ENCODE data around the gene MORC2.

MORC2 gene

DNA sequence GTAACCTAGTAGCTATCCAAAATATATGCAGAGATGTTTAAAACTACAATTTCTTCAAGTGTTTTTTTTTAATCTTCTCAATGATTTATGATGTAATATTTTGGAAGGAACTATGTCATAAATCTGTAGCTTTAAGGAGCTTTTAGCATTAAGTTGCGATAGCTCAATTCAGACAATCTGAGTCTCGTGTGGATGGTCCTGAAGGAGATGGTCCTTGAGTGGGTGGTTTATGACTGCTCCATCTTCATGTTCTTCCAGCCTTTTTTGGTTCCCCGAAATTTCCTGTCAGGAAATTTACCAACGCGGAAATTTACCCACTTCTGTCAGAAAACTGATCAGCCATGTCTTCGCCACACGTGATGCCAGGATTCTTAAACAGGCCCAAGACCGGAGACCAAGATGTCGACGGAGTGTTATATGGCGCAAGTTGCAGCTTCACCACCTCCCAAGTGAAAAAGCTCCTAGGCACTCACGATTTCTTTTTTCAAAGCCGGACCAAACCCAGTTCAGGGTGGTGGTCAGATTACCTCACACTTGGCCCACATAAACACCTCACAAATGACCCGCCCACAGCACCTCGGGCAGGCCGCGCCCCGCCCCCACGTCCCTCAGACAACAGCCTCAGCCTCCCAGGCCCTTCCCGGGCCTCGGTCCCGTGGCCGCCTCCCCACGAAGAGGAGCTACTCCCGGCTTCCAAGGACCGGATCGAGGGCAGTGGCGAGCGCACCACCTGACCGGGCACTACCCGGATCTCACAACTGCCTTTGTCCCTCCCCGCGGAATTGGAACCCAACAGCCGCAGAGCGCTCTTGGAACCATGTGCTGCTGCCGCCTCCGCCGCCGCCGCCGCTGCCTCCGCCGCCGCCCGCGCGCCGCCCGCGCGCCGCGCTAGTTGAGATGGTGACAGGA is at the start of gene MORC2:
TSS of gene MORC2 (minus strand) at position 760 of the 909 bp plus-strand sequence. CDS start 885 bp downstream, outside the sequence.
- DNase-seq (ENCODE audit: low read depth) = peak; percentile 65

DNA sequence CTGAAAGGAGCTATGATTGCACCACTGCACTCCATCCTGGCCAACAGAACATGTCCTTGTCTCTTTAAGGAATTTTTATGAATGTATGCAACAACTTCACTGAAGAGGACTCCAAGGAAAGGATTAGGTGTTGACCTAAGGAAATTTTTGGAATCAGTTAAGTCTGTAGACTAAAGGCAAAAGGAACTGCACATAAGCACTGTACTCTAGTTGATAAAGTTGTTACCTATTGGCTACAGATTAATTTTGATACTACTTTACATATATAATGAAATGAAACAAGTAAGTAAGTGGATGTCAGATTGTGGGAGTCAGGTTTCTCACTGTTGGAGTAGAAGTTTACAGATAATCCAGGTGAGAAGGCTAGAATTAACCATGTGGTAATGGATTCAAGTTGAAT is 37.0 kb upstream of the MORC2 start:
- DNase-seq (ENCODE audit: low read depth) = no peak

DNA sequence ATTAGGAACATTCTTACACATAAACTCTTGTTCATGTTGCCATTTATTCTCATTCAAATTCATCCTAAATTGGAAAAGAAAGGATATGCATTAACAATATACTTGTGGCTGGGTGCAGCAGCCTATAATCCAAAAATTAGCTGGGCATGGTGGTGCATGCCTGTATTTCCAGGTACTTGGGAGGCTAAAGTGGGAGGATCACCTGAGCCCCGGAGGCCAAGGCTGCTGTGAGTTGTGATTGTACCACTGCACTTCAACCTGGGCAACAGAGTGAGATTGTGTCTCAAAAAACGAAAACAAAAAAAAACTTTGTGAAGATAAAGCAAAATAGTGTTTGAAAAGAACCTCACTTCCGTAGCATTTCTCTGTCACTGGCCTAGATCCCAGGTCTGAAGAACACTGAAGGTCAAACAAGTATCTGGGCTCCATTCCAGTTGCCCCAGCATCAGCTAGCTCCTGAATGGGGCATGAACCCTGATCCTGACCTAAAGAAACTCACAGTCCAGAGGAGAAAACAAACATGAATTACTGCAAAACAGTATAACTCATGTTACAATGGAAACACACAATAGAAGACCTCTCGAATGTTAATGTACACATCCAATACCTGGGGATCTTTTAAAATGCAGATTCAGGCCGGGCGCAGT is 32.7 kb upstream of the MORC2 start:
- no peak for DNase-seq (ENCODE audit: low read depth)

DNA sequence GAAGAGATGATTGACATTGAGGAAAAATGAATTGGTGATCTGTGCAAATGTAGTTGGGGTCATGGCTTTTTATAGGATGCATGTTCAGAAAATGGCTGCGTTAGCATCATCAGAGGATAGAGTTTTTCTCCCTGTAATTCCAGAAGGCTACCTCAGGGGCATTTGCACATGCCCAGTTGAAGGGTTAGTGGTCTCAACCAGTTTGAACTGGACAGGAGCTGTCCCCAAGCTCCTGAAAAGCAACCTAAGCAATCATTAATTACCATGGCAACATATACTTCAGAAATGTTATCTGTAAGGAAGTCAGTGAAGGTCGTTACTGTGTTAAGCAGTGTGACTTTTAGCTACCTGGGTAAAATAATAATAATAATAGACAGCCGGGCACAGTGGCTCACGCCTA is 29.8 kb upstream of the MORC2 start:
- DNase-seq (ENCODE audit: low read depth) = peak; percentile 1

DNA sequence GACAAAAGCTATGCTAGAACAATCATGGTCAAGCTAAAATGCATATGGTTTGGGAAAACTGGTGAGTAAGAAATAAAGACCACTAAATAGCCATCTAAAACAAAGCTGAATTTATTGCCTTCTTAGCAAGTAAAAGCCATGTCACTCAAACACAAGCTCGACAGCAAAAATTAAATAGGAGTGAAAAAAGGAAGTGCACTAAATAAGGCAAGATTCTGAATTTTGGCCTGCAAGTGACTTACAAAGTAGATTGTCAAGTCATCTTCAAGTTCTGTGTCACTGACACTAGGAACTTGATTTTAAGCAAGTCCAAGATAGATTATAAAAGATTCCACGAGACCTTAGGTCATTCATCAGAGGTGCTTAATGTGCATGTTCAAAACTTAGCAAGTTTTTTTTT is 27.9 kb upstream of the MORC2 start:
- DNase-seq (ENCODE audit: low read depth) = no peak

DNA sequence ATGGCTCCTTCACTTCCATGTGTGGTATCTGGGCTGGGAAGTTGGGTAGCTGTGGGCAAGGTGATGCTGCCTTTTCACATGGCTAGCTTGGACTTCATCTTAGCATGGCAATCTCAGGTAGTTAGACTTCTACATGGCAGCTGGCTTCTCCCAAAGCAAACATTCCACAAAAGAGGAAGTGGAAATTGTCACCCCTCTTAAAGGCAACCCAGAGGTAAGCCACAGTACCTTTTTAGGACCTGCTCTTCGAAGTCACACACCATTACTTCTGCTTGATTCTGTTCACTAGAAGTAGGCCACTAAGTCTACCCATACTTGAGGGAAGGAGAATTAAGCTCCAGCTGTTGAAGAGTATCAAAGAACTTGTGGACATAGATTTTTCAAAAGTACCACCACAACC is 26.4 kb upstream of the MORC2 start:
- no peak for DNase-seq (ENCODE audit: low read depth)

DNA sequence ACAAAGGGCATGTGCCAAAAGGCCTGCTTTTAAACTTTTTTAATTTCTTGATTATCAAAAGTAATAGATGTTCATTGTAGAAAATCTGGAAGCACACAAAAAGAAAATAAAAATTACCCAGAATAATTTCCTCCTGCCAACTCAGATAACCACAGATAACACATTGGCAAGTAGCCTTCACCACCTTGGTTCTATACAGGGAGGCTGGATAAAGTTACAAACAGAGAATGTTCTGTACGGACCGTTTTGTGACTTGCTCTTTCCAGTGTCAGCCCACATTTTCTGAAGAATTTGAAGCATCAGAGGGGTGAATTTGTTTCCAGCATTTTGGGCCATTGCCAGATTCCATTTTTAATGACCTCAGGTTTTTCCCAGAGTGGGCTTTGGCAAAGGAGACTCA is 24.0 kb upstream of the MORC2 start:
- DNase-seq (ENCODE audit: low read depth) = no peak

DNA sequence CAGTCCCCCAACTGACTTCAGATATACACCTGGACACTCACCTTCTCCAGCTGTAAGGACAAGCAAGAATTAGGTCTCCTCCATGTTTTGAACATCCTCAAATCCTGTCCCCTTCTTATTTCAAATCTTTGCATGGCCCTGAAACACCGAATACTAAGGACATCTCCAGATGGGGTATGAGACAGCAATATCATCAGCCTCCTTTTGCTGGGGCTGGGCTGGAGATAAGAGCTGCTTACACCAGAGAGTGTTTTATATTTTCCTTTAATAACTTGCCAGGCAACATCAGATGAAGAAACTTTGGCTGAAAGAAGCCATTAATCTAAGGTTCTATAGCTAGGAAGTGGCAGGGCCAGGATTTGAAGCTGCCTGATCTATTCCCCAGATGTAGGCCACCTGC is 22.1 kb upstream of the MORC2 start:
- DNase-seq (ENCODE audit: low read depth) = no peak

DNA sequence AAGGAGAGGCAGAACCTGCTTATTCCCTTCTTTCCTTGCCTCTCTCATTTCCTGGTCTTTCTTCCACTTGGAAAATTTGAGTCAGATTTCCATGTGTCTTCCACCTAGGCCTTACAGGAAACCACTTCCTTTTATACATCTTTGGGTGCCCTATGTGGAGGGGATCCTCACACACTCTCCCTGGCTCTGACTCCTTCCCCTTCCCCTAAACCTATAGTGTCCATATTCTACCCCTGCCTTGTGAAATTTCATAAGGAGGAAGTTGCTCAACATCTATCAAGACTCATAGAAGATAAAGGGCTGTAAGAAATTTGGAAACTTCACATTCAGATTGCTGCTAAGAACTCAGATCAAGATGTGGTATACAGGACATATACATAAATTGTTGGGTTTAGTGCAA is 20.9 kb upstream of the MORC2 start:
- DNase-seq (ENCODE audit: low read depth) = no peak

DNA sequence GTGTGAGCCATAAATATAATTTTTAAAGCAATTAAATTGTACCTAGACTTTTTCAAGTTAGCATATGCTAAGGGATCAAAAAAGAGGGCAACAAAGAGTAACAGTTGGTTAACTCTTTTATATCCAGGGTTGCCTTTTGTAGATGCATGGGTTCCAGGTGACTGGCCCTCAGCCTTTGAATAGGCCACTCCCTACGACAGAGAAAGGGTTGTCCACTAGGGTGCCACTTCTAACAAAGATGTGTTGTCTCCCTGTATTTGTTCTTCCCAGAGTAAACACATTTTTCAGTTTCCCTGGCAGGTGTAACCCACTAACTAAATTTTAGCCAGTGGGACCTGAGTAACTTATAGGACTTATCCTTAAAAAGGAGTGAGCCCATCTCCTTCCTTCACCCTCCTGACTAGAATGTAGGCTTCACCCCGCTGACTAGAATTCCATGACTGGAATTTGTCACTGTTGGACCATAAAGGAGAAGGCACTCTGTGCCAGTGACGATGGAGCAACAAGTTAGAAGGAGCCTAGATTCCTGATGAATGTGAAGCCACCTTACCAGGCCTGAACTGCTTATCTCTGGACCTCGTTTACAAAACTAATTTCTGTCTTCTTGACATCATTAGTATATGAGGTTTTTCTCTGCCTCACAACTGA is 17.1 kb upstream of the MORC2 start:
- no peak for DNase-seq (ENCODE audit: low read depth)

DNA sequence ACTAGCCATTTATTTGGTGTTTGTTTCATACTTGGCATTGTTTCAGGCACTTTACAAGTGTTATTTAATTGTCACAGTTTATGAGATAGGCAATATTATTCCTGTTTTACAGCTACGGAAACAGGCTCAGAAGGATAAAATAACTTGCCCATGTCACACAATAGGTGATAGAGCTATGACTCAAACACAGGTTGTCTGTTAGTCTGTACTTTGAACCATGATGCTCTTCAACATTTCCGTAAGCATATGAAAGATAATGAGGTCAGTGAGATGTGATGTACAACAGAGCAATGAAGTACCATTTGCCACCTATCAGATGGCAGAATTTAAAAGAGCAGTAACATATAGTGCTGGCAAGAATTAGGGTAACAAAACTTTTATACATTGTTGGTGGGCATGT is 15.7 kb upstream of the MORC2 start:
- DNase-seq (ENCODE audit: low read depth) = no peak

DNA sequence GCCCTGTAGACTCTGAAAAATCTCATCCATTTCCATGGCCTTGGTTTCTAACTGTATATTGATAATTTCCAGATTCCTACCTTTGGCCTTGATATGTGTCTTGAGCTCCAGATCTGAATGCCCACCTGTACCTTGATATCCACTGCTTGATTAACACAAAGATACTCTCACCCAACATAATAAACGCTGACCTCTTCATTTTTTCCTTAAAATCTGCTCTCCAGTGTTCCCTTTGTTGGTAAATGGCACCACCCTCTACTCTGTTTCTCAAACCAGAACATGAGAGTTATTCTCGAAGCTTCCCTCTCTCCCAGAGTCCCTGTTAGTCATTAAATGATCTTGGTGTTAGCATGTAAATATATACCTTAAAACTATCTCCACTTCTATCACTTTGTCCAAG is 13.9 kb upstream of the MORC2 start:
- DNase-seq (ENCODE audit: low read depth) = no peak

DNA sequence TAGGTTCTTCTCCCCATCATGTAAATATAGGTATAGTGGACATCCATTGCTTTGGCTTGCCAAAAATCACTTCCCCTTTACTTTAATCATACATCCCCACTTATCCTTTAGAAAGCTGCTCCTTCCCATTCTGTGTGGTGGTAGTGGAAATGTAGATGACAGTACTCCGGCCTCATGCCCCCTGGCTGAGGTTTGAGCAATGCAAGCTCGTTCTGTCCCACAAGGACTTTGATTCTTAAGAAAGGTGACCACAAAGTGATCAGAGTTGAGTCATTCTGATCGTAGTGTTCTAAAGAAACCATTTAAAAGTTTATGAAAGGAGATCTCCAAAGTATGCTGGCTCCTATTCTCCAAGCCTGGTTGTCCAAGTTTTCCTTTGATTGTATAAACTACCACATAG is 11.4 kb upstream of the MORC2 start:
- DNase-seq (ENCODE audit: low read depth) = no peak

DNA sequence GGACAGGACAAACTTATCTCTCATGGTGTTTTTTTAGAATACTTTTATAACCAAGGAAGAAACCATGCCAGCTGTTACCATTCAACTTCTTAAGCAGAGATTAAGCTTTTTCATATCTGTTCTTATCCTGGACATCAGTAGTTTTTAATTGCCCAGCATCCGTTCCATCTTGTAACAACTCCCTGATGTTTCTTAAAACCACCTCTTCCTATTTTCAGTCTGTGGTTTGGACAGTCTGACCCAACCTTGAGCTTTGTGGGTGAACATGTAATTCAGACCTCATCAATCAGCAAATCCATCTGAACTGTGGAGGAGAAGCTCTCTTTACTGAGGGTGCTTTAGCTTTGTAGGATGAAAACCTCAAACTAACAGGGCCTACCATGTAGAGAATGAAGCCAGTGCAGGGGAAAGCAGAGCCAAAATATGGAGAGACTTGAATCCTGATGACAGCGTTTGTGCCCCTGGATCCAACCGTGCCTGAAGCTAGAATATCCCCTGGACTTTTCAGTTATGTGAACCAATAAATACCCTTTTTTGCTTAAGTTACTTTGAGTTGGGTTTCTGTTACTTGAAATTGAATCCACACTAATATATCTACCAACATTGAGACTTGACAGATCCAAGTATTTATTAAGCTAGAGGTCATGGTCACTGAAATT is 9.9 kb upstream of the MORC2 start:
- DNase-seq (ENCODE audit: low read depth) = no peak

DNA sequence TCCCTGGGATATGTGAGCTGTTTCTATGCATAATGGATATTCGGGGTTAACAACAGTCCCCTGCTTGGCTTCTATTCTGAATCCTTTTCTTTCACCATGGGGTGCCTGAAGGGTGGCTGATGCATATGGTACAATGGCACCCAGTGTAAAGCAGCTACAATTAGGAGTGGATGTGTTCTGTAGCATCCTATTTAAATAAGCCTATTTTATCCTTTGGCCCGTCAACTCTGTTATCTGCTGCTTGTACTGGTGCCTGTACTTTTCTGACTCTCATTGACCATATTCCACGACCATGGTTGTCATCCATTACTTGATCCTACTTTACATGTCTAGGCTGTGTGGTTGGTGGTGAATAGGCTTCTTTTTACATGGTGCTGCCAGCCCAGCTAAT is 1.8 kb upstream of the MORC2 start:
- DNase-seq (ENCODE audit: low read depth) = no peak

DNA sequence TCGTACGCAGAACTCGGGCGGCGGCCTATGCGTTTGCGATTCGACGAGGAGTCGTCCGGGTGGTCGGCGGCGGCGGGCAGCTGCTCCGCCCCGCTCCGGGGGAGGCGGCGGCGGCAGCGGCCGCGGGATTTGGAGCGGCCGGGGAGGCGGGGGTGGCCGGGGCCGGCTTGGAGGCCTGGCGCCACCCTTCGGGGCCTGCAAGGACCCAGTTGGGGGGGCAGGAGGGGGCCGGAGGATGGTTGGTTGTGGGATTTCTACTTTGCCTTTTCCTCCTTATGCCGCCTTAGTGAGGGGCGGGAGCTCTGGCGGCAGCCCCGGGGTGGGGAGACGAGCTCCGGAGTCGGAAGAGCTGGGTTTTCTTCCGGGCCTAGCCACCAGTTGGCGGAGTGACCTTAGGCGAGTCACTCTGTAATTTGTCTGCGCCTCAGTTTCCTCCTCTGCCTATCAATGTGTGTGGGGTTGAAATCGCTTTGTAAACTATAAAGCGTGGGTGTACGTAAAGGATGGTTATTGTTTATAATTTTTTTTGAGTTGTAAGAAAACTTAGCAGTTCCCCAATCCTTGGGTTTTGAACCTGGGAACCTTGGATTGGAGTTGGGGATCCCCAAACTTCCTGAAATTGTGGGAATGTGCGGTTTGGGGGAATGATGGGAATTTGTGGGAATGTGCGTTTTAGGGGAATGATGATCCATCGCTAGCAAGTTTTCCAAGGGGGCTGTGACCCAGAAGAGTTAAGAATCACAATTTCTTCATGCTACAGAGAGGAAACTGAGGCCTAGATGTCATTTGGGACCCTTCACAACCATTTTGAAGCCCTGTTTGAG is 1.2 kb upstream of the MORC2 start:
- DNase-seq (ENCODE audit: low read depth) = peak; percentile 54

DNA sequence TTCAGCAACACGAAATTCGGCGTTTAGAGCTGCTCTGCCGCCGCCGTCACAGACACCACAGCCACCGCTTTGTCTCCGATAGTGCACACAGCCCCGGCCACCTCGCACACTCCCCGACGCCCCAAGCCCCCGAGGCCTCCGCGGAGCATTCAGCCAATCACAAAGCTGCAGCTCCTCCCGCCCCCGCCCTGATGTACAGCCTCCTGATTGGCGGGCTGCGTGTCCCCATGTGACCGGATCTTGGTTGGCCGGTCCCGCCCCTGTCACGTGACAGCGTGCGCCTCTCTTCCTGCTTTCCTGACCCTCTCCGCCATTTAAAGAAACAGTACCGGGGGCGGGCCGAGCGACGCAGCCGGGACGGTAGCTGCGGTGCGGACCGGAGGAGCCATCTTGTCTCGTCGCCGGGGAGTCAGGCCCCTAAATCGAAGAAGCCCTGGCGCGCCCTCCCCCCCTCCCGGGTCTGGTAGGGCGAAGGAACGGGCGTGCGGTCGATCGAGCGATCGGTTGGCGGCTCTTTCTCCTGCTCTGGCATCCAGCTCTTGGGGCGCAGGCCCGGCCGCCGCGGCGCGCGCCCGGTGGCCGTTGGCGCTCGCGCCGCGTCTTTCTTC is 454 bp upstream of the MORC2 start, which contains the start of gene TUG1:
TSS of gene TUG1 (plus strand) at position 342 of the 608 bp plus-strand sequence.
- DNase-seq (ENCODE audit: low read depth) = peak; percentile 99

DNA sequence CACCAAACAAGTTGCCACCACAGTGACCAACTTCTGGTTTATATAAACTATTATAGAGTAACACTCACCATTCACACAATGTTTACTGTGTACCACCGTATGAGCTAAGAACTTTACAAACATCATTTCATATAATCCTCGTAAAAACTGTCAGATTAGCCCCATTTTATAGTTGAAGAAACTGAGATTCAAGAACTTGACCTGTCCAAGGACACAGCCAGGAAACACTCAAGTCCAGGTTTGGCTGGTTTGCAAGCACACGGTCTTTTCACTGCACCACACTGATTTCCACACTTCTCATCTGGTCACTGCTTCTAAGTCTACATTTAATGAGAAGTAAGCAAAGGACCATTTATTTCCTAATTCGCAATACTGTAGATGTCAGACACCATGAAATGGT is 3.7 kb downstream of the MORC2 start:
- DNase-seq (ENCODE audit: low read depth) = no peak

DNA sequence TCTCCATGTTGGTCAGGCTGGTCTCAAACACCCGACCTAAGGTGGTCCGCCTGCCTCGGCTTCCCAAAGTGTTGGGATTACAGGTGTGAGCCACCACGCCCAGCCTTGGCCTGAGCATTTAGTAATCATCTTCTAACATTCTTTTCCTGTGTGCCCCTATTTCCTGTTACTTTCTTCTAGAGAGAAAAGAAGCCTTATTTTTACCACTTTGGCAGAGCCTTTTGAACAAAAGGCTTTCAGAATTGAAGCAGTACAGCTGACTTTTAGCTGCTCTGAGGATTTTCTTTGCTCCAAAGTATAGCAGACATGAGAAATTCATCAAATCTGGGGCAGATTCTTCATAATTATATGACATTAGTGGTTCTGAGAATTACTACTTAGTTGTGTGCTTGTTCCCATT is 13.4 kb downstream of the MORC2 start:
- no peak for DNase-seq (ENCODE audit: low read depth)

DNA sequence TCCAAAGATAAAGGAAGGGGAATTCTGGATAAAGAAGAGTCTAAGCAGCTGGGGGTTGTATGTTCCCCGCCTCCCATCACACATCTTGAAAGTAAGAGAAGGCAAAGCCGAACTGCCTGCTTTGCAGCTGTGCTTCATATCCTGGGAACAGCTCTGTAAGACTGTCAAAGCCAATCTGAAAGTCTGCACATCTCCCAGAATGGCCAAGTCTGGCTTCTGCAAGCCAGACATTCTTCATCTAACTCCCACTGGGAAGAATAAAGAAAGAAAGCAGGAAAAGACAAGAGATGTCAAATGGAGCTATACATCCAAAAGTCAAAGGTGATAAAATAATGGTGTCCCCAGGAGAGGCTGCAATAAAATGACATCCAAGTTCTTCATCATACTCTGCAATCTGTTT is 15.4 kb downstream of the MORC2 start:
- DNase-seq (ENCODE audit: low read depth) = no peak

Measured in iris pigment epithelial cell (primary cell).